H9 (cell line): ENCODE results near the gene RICTOR. TPM values are rescaled to one million over a fixed set of nuclear protein-coding genes. Genes with fewer than 3 reads are reported as not detected.

Experiments used
- DNase-seq: peaks from one replicate; pipeline ENCODE4 v3.0.0-alpha.2; 2017
- H2AFZ ChIP-seq: one replicate; pipeline ENCODE4 v1.6.1; 2013; ENCODE audit warnings: mild to moderate bottlenecking, low read length, control low read depth, moderate library complexity
- H2AK5ac ChIP-seq: 2 replicates; pipeline ENCODE4 v1.6.1; 2013; ENCODE audit warnings: low read length, control low read depth, mixed read lengths; ENCODE audit not compliant: insufficient read length
- H2BK120ac ChIP-seq: one replicate; pipeline ENCODE4 v1.6.1; 2013; ENCODE audit warnings: low read depth, mild to moderate bottlenecking, low read length, control low read depth, inconsistent platforms; ENCODE audit not compliant: poor library complexity, severe bottlenecking
- H2BK12ac ChIP-seq: 2 replicates; pipeline ENCODE4 v1.6.1; 2013; ENCODE audit warnings: low read length, control low read depth, mixed read lengths, low read depth; ENCODE audit not compliant: insufficient read length
- H2BK15ac ChIP-seq: 2 replicates; pipeline ENCODE4 v1.6.1; 2013; ENCODE audit warnings: low read depth, low read length, control low read depth
- H2BK20ac ChIP-seq: one replicate; pipeline ENCODE4 v1.6.1; 2013; ENCODE audit warnings: low read depth, mild to moderate bottlenecking, low read length, control low read depth, inconsistent platforms; ENCODE audit not compliant: poor library complexity, severe bottlenecking
- H2BK5ac ChIP-seq: 2 replicates; pipeline ENCODE4 v1.6.1; 2013; ENCODE audit warnings: low read length, control low read depth, mixed read lengths; ENCODE audit not compliant: insufficient read length
- H3K14ac ChIP-seq: 2 replicates; pipeline ENCODE4 v1.6.1; 2013; ENCODE audit warnings: low read length, control low read depth; ENCODE audit not compliant: insufficient read depth
- H3K18ac ChIP-seq: 2 replicates; pipeline ENCODE4 v1.6.1; 2013; ENCODE audit warnings: low read depth, mild to moderate bottlenecking, mixed read lengths, low read length, control low read depth; ENCODE audit not compliant: insufficient read length
- H3K23ac ChIP-seq: 2 replicates; pipeline ENCODE4 v1.6.1; 2013; ENCODE audit warnings: low read length, control low read depth, mixed read lengths, low read depth; ENCODE audit not compliant: insufficient read length
- H3K23me2 ChIP-seq: 2 replicates; pipeline ENCODE4 v1.6.1; 2013; ENCODE audit warnings: low read depth, mild to moderate bottlenecking, mixed read lengths, low read length, control low read depth; ENCODE audit not compliant: insufficient read length, poor library complexity, severe bottlenecking
- H3K27ac ChIP-seq: 2 replicates; pipeline ENCODE4 v1.5.1; 2013; ENCODE audit warnings: low read length, control low read depth, mixed read lengths, low read depth; ENCODE audit not compliant: insufficient read length
- H3K27me3 ChIP-seq: 2 replicates; pipeline ENCODE4 v1.6.1; 2013; ENCODE audit warnings: low read length, control low read depth, inconsistent platforms; ENCODE audit not compliant: insufficient read depth
- H3K4ac ChIP-seq: 2 replicates; pipeline ENCODE4 v1.6.1; 2013; ENCODE audit warnings: low read depth, mild to moderate bottlenecking, control low read depth, inconsistent platforms, low read length, moderate library complexity
- H3K4me1 ChIP-seq: 2 replicates; pipeline ENCODE4 v1.6.1; 2013; ENCODE audit warnings: low read length, control low read depth, inconsistent platforms; ENCODE audit not compliant: insufficient read depth
- H3K4me2 ChIP-seq: 2 replicates; pipeline ENCODE4 v1.6.1; 2013; ENCODE audit warnings: low read length, control low read depth, mixed read lengths; ENCODE audit not compliant: insufficient read length, insufficient read depth
- H3K56ac ChIP-seq: 2 replicates; pipeline ENCODE4 v1.6.1; 2013; ENCODE audit warnings: low read depth, mild to moderate bottlenecking, mixed read lengths, low read length, control low read depth; ENCODE audit not compliant: insufficient read length
- H3K79me1 ChIP-seq: 2 replicates; pipeline ENCODE4 v1.6.1; 2013; ENCODE audit warnings: low read depth, mild to moderate bottlenecking, moderate library complexity, low read length, control low read depth, inconsistent platforms; ENCODE audit not compliant: insufficient read depth, poor library complexity, severe bottlenecking
- H3K79me2 ChIP-seq: 2 replicates; pipeline ENCODE4 v1.6.1; 2013; ENCODE audit warnings: low read length, control low read depth, inconsistent platforms; ENCODE audit not compliant: insufficient read depth
- H3K9ac ChIP-seq: 2 replicates; pipeline ENCODE4 v1.6.1; 2013; ENCODE audit warnings: low read length, control low read depth, mixed read lengths; ENCODE audit not compliant: insufficient read length; ENCODE audit errors: extremely low read depth
- H3K9me3 ChIP-seq: one replicate; pipeline ENCODE4 v1.6.1; 2013; ENCODE audit warnings: low read depth, low read length, inconsistent platforms; ENCODE audit not compliant: control insufficient read depth
- H3T11ph ChIP-seq: one replicate; pipeline ENCODE4 v1.6.1; 2013; ENCODE audit warnings: mild to moderate bottlenecking, low read length, control low read depth, inconsistent platforms
- H4K20me1 ChIP-seq: one replicate; pipeline ENCODE4 v1.6.1; 2013; ENCODE audit not compliant: control insufficient read depth, insufficient read length, insufficient read depth
- H4K5ac ChIP-seq: 2 replicates; pipeline ENCODE4 v1.6.1; 2013; ENCODE audit warnings: low read depth, mild to moderate bottlenecking, mixed read lengths, low read length, control low read depth; ENCODE audit not compliant: insufficient read length
- H4K8ac ChIP-seq: replicated peaks from 2 replicates; pipeline ENCODE4 v1.6.1; 2013; ENCODE audit warnings: low read length, control low read depth, mixed read lengths, low read depth; ENCODE audit not compliant: insufficient read length
- H4K91ac ChIP-seq: 2 replicates; pipeline ENCODE4 v1.6.1; 2013; ENCODE audit warnings: low read depth, mild to moderate bottlenecking, moderate library complexity, mixed read lengths, low read length, control low read depth; ENCODE audit not compliant: insufficient read length
- H3K27ac Mint-ChIP-seq, 3 experiments: 2 replicates in 2 of 3; 3 replicates in 1 of 3; pipeline ENCODE4 v1.8.0; 2020 to 2021; ENCODE audit warnings: mixed read lengths in 3 of 3, mild to moderate bottlenecking in 1 of 3, moderate library complexity in 1 of 3
- H3K27me3 Mint-ChIP-seq: 2 replicates; pipeline ENCODE4 v1.8.0; 2021; ENCODE audit warnings: low read depth, mild to moderate bottlenecking, moderate library complexity, mixed read lengths
- H3K36me3 Mint-ChIP-seq, 3 experiments: 2 replicates in 2 of 3; 3 replicates in 1 of 3; pipeline ENCODE4 v1.8.0; 2020 to 2021; ENCODE audit warnings: low read depth in 3 of 3, mixed read lengths in 3 of 3; ENCODE audit not compliant: insufficient read depth in 1 of 3
- H3K4me1 Mint-ChIP-seq, 2 experiments: 2 replicates each; pipeline ENCODE4 v1.8.0; 2020; ENCODE audit warnings: mixed read lengths in 2 of 2
- H3K4me3 Mint-ChIP-seq, 2 experiments: 2 replicates in 1 of 2; 3 replicates in 1 of 2; pipeline ENCODE4 v1.8.0; 2020 to 2021; ENCODE audit warnings: mild to moderate bottlenecking in 2 of 2, mixed read lengths in 2 of 2, moderate library complexity in 1 of 2
- H3K9me3 Mint-ChIP-seq, 2 experiments: 2 replicates in 1 of 2; 3 replicates in 1 of 2; pipeline ENCODE4 v1.8.0; 2020; ENCODE audit warnings: mild to moderate bottlenecking in 2 of 2, mixed read lengths in 2 of 2, moderate library complexity in 1 of 2
- CTCF ChIP-seq: fragments of 200-600 bp; sonication (generic); conservative IDR thresholded peaks from 3 replicates; pipeline ENCODE4 v1.8.0; 2021; ENCODE audit warnings: antibody characterized with exemption, mild to moderate bottlenecking
- WGBS: extraction: QIAGEN DNeasy Blood & Tissue Kit; methylation state at CpG from one replicate; pipeline ENCODE4 v1.1.7; 2013; ENCODE audit warnings: missing lambda C conversion rate, low lambda C conversion rate, mixed read lengths; ENCODE audit not compliant: insufficient read length; ENCODE audit errors: extremely low coverage; 5-methylcytosine and 5-hydroxymethylcytosine counted together
- total RNA-seq: library from RNA; stranded (reverse); gene quantifications from 2 replicates; pipeline ENCODE4 v1.2.1, GENCODE V29; 2021

The RICTOR gene
- total RNA-seq, 1 experiment from 2014 or later, result 20.9 TPM

GRCh38 chr5:38938424-38938823 is 135.8 kb downstream of the RICTOR start:
- no peak overlapping the region for H3K56ac ChIP-seq
- no peaks in the 10 kb centered on the region for H3K79me1 ChIP-seq
- H3K18ac ChIP-seq, result no peak overlapping the region
- H2BK5ac ChIP-seq, result no peak overlapping the region
- H3K9me3 ChIP-seq, result no peaks in the 10 kb centered on the region
- H3K4me2 ChIP-seq, result no peak overlapping the region
- no peaks in the 10 kb centered on the region for H4K20me1 ChIP-seq
- H3K4ac ChIP-seq, result no peak overlapping the region
- Mint-ChIP-seq H3K27ac (no peak overlapping the region), H3K4me3 (no peak overlapping the region), H3K9me3 (no peaks in the 10 kb centered on the region), H3K4me1 (no peaks in the 10 kb centered on the region), H3K27me3 (no peaks in the 10 kb centered on the region), H3K36me3 (peaks cover 0 to 9% (median 4%) of the 10 kb centered on the region in 3 experiments; a peak in 5 of 7 replicates)
- no peak overlapping the region for H2AFZ ChIP-seq
- no peaks in the 10 kb centered on the region for H3K79me2 ChIP-seq
- WGBS, result no CpG with 5 or more reads among the region's 1 CpG
- no peak overlapping the region for H2AK5ac ChIP-seq
- no peak for TF ChIP-seq CTCF
- no peak overlapping the region for H3K23ac ChIP-seq
- no peak overlapping the region for H3K14ac ChIP-seq
- H4K91ac ChIP-seq, result no peak overlapping the region
- H4K5ac ChIP-seq, result no peak overlapping the region
- H3K27me3 ChIP-seq, result no peaks in the 10 kb centered on the region
- H3T11ph ChIP-seq, result no peak overlapping the region
- DNase-seq, result no peak
- no peak overlapping the region for H2BK15ac ChIP-seq
- H2BK12ac ChIP-seq, result no peak overlapping the region
- no peak overlapping the region for H2BK120ac ChIP-seq
- H2BK20ac ChIP-seq, result no peak overlapping the region
- no peaks in the 10 kb centered on the region for H3K23me2 ChIP-seq
- H3K4me1 ChIP-seq, result no peaks in the 10 kb centered on the region
- H3K27ac ChIP-seq, result no peak overlapping the region
- H4K8ac ChIP-seq, result no peak overlapping the region
- H3K9ac ChIP-seq, result no peak overlapping the region
